Measurements from ENCODE around the gene PAX2.
A peak's percentile ranks its signal among the peaks of the same experiment; 100 is the strongest.

PAX2 gene

DNA sequence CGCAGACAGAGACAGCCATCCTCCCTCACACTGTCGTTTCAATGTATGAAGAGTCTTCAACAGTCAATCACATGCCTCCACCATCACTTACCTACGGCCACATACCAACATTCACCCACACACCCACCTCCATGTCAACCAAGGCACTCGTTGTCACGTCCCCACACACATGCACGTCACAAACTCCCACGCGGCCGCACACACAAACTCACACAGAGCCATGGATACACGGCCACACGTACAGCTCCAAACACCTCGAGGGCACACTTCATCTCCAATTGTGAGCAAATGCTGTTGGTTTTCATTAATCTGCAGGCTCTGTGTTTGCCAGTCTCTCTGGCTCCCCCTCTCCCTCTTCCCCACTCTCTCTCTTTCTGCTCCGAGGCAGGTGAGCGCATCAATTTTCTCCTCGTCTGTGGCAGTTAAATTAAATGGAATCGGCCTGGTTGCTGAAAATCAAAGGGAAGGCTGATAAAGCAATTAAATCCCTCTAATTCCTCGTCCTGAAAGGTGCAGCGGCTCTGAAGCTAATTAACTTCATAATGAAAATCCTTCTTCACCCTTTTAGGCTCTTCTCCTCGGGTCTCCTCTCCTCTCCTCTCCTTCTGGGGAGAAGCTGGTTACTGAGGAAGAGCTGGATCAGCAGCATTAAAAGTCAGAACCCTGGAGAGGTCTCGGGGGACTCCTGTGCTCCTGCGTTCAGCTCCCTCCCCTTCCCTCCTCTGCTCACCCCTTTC, 113.5 kb downstream of the PAX2 start:
- no peak for DNase-seq

DNA sequence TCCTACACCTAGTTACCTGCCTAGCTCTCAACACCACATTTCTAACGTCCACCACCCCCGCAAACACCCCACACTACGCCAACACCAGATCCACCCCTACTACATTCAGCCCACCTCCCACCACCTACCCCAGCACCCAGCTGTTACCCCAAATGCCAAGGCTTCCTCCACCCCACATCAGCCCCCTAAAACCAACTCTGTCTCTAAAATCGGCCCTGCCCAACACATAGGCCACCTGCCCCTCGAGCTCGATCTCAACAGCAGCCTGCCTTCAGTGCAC, 114.0 kb downstream of the PAX2 start:
- DNase-seq = no peak

DNA sequence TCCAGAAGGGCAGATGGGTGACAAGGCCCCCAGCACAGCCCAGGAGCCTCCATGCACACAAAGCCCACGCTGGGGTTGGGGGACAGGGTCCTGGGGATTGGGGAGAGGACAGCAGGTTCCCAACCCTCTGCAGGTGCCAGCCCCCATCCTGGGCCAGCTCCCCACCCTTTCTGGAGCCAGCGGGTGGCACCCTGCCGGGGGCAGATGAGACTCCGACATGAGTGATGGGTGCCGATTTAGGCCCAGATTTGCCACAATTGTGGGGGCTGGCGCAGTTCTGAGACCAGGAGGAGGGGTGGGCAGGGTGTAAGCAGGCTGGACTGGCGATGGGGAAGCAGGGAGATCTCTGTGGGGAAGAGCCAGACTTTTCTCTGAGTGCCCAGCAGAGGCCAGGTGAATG, 118.1 kb downstream of the PAX2 start:
- DNase-seq = no peak

DNA sequence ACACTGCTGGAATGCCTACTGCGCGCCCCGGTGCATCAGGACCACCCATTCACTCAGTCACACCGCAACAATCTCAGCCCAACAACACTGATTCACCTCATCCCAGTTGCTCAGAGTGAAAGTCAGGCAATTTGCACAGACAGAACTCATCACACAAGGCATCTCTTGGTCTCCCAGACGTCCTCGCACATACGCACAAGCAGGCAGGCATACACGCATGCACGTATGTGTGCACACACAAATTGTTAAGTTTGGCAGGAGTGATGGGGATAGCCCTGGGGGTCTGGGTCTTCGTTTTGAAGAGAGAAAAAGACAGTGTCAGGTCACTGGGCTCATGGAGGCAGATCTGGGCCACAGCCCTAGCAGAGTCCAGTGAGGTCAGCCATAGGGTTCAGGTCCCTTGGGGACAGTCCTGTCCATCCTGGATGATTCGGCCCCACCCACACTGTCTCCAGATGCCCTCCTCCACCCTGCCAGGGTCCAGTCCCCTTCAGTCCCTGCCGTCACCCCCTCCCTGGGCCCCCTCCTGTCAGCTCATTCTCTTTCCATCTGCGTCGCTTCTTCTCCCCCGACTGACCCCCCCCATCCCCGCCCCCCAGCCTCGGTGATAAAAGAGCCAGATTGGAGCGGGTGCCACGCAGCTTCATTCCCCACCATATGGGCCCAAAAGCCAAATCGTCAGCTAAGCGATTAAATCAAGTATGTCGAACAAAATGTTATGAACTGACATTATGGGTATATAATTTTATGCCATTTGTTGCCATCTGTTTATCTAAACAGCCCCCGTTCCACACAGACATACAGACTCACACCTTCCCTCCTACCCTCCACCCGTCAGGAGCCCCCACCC, 118.9 kb downstream of the PAX2 start:
- DNase-seq = no peak

- peak; percentile 51 for DNase-seq
Observed at GRCh38 chr10:100864978-100865377, 119.6 kb downstream of the PAX2 start.

GRCh38 chr10:100866010-100866409, 120.6 kb downstream of the PAX2 start:
- no peak for DNase-seq

- DNase-seq = no peak
Observed at GRCh38 chr10:100866575-100867098, 121.3 kb downstream of the PAX2 start.

GRCh38 chr10:100867261-100867963, 122.0 kb downstream of the PAX2 start:
- DNase-seq = no peak

- DNase-seq = no peak
Observed at GRCh38 chr10:100868382-100868781, 123.0 kb downstream of the PAX2 start.

DNA sequence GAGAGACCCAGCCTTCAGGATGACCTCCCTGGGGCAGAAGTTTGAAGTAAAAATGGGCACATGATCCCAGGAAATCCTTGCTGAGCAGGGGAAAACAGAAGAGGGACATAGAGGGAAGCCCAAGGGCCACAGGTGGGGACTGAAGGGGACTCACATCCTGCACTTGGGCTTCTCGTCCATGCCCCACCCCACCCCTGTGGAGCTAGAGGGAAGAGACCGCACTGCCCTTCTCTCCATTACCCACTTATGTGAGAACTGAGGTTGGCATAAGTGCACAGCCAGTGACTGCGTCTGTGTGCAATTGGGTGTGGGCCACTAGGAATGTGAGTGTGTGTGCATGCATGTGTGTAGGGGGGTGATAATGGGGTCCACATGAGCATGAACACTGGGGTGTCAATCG, 124.0 kb downstream of the PAX2 start:
- no peak for DNase-seq

- DNase-seq = no peak
Observed at GRCh38 chr10:100872034-100872791, 126.8 kb downstream of the PAX2 start.

GRCh38 chr10:100873146-100873826, 127.9 kb downstream of the PAX2 start:
- DNase-seq = no peak

DNA sequence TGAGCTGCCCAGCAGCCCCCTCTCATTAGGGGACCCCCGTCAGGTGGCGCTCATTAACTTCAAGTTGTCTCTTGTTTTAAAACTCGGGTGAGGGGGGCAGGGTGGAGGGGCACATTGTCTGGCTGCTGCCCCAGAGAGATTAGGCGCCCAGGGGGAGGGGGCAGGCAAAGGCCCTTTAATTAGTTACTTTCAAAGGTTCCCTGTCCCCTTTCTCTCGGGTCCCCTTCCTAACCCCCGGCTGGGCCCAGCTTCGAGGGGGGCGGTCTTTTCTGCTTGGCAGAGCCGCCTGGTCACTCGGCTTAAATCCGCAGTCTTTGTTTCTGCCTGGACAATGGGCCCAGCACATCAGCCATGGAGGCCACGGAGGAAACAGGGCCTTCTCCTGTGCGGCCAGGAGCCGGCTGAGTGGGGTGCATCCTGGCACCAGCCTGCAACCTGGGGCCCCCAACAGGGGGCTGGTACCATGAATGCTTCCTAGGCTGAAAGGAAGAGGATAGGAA, 128.5 kb downstream of the PAX2 start:
- no peak for DNase-seq

GRCh38 chr10:100874702-100875483, 129.5 kb downstream of the PAX2 start:
- DNase-seq = no peak

GRCh38 chr10:100875484-100876166, 130.2 kb downstream of the PAX2 start:
- DNase-seq = peak; percentile 5

GRCh38 chr10:100876585-100877460, 131.4 kb downstream of the PAX2 start:
- DNase-seq = peak; percentile 11

DNA sequence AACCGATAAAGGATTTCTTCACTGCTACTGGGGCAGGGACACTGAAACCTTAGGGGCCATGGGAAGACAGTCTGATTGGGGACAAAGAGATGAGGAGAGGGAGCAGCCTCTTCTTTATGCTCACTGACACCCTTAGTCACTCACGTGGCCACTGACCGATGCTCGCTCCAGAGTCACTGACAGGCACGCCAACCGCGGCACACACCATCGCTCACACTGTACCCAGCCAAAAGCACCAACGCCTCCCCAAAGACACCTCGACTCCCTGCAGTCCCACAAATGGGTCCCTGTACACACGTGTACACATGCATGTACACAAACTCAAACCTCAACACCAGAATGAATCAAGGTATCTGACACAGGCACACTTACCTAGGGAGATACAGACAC, 132.1 kb downstream of the PAX2 start:
- no peak for DNase-seq

GRCh38 chr10:100878291-100878910, 133.0 kb downstream of the PAX2 start:
- peak; percentile 81 for DNase-seq
